HG03045 (cell line): ENCODE measurements around the gene SEZ6.

Experiments used
- ATAC-seq: cut with Tn5 transposase; IDR thresholded peaks from one replicate; pipeline ENCODE4 v1.9.1; 2021; ENCODE audit warnings: mild to moderate bottlenecking, moderate library complexity; ENCODE audit not compliant: unreplicated experiment

SEZ6 gene

GRCh38 chr17:28907709-28908475 is 97.9 kb downstream of the SEZ6 start:
- no peak for ATAC-seq

- no peak for ATAC-seq
These were observed 99.0 kb downstream of the SEZ6 start for GRCh38 chr17:28906706-28907438.

DNA sequence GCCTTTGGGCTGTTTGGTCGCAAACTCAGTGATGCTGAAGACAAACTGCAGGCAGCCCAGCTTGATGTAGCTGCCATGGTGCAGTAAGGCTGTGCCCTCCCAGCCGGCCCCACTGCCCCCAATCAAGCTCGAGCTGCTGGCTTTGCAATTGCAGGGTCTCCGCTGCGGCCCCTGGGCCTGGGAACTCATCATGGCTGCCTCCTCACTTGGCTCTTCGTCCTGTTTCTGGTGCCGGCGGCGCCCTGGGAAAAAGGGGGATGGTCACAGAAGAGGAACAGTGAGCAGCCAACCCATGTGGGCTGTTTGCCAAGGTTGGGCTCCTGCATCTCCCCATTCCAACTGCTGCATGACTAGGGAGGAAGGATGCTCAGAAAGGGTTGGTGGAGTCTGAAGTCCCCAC is 99.6 kb downstream of the SEZ6 start:
- ATAC-seq = no peak
